OCI-LY7 (cell line): ENCODE data around the gene APOBEC3H.
"Not testable (repeated sequence)": the region's sequence is repeated elsewhere in the genome, so short reads cannot be mapped to it uniquely, and the experiment has no call there.

Experiments
- CTCF ChIP-seq: fragments of 200-600 bp; sonication (generic); conservative IDR thresholded peaks from 2 replicates; pipeline ENCODE4 v1.5.1; 2014; ENCODE audit warnings: mild to moderate bottlenecking, antibody characterized with exemption, low read length, moderate library complexity, mixed read lengths
- EZH2phosphoT487 ChIP-seq: fragments of 200-600 bp; sonication (generic); IDR thresholded peaks from 2 replicates; pipeline ENCODE4 v1.6.1; 2018; ENCODE audit warnings: low read depth, borderline replicate concordance, mild to moderate bottlenecking, mixed run types, antibody characterized with exemption, low read length, moderate library complexity, mixed read lengths

GRCh38 chr22:39079054-39079637, 17.9 kb upstream of the APOBEC3H start:
- not testable (repeated sequence) for TF ChIP-seq CTCF, EZH2phosphoT487
